Fibroblast of lung (primary cell): ENCODE data around the gene ERFL. TPM values are rescaled to one million over a fixed set of nuclear protein-coding genes. Genes with fewer than 3 reads are reported as not detected.

Experiments used
- DNase-seq, 2 donors: peaks; one replicate each; pipeline versions ENCODE4 v3.0.0 to v3.0.0-alpha.2; 2010; ENCODE audit warnings: low read depth in 2 of 2
- H2AFZ ChIP-seq: 2 replicates; pipeline ENCODE4 v1.5.1; 2012; ENCODE audit warnings: low read length, control low read depth, inconsistent platforms
- H3K27ac ChIP-seq: 2 replicates; pipeline ENCODE4 v1.5.1; 2011; ENCODE audit warnings: low read length, control low read depth; ENCODE audit not compliant: insufficient read depth
- H3K27me3 ChIP-seq: 2 replicates; pipeline ENCODE4 v1.5.1; 2011; ENCODE audit warnings: mild to moderate bottlenecking, low read length; ENCODE audit not compliant: control insufficient read depth, insufficient read depth
- H3K36me3 ChIP-seq: 2 replicates; pipeline ENCODE4 v1.5.1; 2011; ENCODE audit warnings: low read length; ENCODE audit not compliant: control insufficient read depth, insufficient read depth
- H3K4me1 ChIP-seq: 2 replicates; pipeline ENCODE4 v1.5.1; 2011; ENCODE audit warnings: low read length; ENCODE audit not compliant: control insufficient read depth, insufficient read depth; ENCODE audit errors: extremely low read depth
- H3K4me2 ChIP-seq: 2 replicates; pipeline ENCODE4 v1.5.1; 2011; ENCODE audit warnings: low read length, control low read depth; ENCODE audit not compliant: insufficient read depth; ENCODE audit errors: extremely low read depth
- H3K4me3 ChIP-seq, 4 experiments: fragments of 200-600 bp in 1 of 4; sonication (generic) in 1 of 4; replicated peaks in 1 of 4; 2 replicates each; pipeline ENCODE4 v1.5.1; 2011 to 2016; ENCODE audit warnings: low read length in 4 of 4, low read depth in 3 of 4, mild to moderate bottlenecking in 3 of 4, control low read depth in 2 of 4, inconsistent platforms in 1 of 4, mixed read lengths in 1 of 4; ENCODE audit not compliant: insufficient read depth in 1 of 4; ENCODE audit errors: control extremely low read depth in 1 of 4
- H3K79me2 ChIP-seq: 2 replicates; pipeline ENCODE4 v1.5.1; 2012; ENCODE audit warnings: mild to moderate bottlenecking, low read length, inconsistent platforms; ENCODE audit not compliant: control insufficient read depth, insufficient read depth
- H3K9ac ChIP-seq: 2 replicates; pipeline ENCODE4 v1.5.1; 2011; ENCODE audit warnings: mild to moderate bottlenecking, low read length, control low read depth; ENCODE audit not compliant: insufficient read depth
- H3K9me3 ChIP-seq: 2 replicates; pipeline ENCODE4 v1.5.1; 2012; ENCODE audit warnings: low read depth, low read length; ENCODE audit not compliant: control insufficient read depth, insufficient read depth
- H4K20me1 ChIP-seq: 2 replicates; pipeline ENCODE4 v1.5.1; 2011; ENCODE audit warnings: low read length; ENCODE audit not compliant: control insufficient read depth, insufficient read depth; ENCODE audit errors: extremely low read depth
- EZH2 ChIP-seq: IDR thresholded peaks from 2 replicates; pipeline ENCODE4 v1.5.1; 2012; ENCODE audit warnings: low read length, control low read depth, mild to moderate bottlenecking; ENCODE audit errors: missing control alignments
- polyA plus RNA-seq, 2 donors: library from polyadenylated mRNA; depleted of rRNA in 1 of 2; stranded (reverse) in 1 of 2; unstranded in 1 of 2; fragments of >200 nt; gene quantifications; 2 replicates each; pipeline ENCODE4 v1.2.1, GENCODE V29; 2011 to 2012; ENCODE audit warnings: missing spikeins in 1 of 2
- total RNA-seq: library from RNA; depleted of rRNA; stranded (reverse); fragments of >200 nt; gene quantifications from 2 replicates; pipeline ENCODE4 v1.2.1, GENCODE V29; 2014
- TF ChIP-seq, protein P1 (sequence below), 2 donors: IDR thresholded peaks in 1 of 2; conservative IDR thresholded peaks in 1 of 2; 1 replicate in 1 of 2; 2 replicates in 1 of 2; pipeline ENCODE4 v1.5.1; 2011 to 2012; ENCODE audit warnings: low read length in 2 of 2, control low read depth in 1 of 2, inconsistent platforms in 1 of 2, low read depth in 1 of 2, mild to moderate bottlenecking in 1 of 2

ERFL gene
- total and polyA plus RNA-seq, 2 donors (not counting 1 experiment from before 2014, with no cell fraction given): under 0.01 to 0.03 TPM

DNA sequence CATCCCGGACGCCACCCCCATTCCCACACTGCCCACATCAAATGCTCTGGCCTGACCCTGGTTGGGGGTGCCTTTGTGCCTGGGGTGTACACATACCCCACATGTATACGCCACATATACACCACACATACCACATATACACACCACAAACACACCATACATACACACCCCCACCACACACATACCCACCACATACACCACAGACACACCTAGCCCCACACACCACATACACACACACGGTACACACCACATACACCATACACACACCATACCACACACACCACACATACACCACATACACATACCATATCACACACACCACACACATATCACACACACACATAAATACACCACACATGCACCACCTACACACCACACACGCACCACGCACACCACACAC lies 10.2 kb downstream of the ERFL start:
- DNase-seq: no peak
- no peaks in the 10 kb centered on the region for H4K20me1 ChIP-seq
- no peak overlapping the region for H3K27ac ChIP-seq

DNA sequence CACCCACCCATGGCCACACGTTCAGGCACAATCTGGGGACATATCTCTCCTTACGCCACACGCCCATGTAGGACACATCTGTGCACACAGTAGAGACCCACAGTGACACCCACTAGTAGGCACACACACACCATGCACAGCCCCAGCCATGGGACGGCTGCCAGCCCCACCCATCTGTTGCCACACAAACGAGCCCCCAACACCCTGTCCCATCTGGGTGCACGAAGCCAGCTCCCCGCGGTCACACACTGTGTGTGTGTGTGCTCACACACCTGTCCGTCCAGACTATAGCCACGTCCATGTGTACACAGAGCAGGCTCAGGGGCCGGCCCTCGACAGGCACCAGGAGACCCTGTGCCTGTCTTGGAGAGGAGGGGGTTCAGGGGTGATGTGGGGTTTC lies 10.6 kb downstream of the ERFL start:
- Histone ChIP-seq H3K9me3 (no peaks in the 10 kb centered on the region), H3K4me2 (no peak overlapping the region), H3K4me1 (no peaks in the 10 kb centered on the region), H3K4me3 (no peak overlapping the region), H3K36me3 (no peaks in the 10 kb centered on the region), H4K20me1 (no peaks in the 10 kb centered on the region), H3K27ac (no peak overlapping the region), H3K9ac (no peak overlapping the region), H3K27me3 (peaks cover 54% of the 10 kb centered on the region), H3K79me2 (no peaks in the 10 kb centered on the region), H2AFZ (no peak overlapping the region)
- no peak for TF ChIP-seq EZH2
- TF ChIP-seq, protein P1, sequence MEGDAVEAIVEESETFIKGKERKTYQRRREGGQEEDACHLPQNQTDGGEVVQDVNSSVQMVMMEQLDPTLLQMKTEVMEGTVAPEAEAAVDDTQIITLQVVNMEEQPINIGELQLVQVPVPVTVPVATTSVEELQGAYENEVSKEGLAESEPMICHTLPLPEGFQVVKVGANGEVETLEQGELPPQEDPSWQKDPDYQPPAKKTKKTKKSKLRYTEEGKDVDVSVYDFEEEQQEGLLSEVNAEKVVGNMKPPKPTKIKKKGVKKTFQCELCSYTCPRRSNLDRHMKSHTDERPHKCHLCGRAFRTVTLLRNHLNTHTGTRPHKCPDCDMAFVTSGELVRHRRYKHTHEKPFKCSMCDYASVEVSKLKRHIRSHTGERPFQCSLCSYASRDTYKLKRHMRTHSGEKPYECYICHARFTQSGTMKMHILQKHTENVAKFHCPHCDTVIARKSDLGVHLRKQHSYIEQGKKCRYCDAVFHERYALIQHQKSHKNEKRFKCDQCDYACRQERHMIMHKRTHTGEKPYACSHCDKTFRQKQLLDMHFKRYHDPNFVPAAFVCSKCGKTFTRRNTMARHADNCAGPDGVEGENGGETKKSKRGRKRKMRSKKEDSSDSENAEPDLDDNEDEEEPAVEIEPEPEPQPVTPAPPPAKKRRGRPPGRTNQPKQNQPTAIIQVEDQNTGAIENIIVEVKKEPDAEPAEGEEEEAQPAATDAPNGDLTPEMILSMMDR (conservative IDR thresholded peaks at IDR 0.05 in 1 of 2, IDR thresholded peaks at IDR 0.05 in 1 of 2; ENCODE audit: low read depth in 1 of 2, low read length in 2 of 2): no peak
- no peak for DNase-seq

More for the DNA sequence above, 10.2 kb downstream of the ERFL start:
- TF ChIP-seq EZH2: no peak
- TF ChIP-seq, protein P1 (conservative IDR thresholded peaks at IDR 0.05 in 1 of 2, IDR thresholded peaks at IDR 0.05 in 1 of 2; ENCODE audit: low read depth in 1 of 2, low read length in 2 of 2): no peak
- Histone ChIP-seq H3K36me3 (no peaks in the 10 kb centered on the region), H3K9me3 (no peaks in the 10 kb centered on the region), H2AFZ (no peak overlapping the region), H3K4me2 (no peak overlapping the region), H3K27me3 (peaks cover 58% of the 10 kb centered on the region), H3K4me1 (no peaks in the 10 kb centered on the region), H3K4me3 (no peak overlapping the region), H3K9ac (no peak overlapping the region), H3K79me2 (no peaks in the 10 kb centered on the region)

DNA sequence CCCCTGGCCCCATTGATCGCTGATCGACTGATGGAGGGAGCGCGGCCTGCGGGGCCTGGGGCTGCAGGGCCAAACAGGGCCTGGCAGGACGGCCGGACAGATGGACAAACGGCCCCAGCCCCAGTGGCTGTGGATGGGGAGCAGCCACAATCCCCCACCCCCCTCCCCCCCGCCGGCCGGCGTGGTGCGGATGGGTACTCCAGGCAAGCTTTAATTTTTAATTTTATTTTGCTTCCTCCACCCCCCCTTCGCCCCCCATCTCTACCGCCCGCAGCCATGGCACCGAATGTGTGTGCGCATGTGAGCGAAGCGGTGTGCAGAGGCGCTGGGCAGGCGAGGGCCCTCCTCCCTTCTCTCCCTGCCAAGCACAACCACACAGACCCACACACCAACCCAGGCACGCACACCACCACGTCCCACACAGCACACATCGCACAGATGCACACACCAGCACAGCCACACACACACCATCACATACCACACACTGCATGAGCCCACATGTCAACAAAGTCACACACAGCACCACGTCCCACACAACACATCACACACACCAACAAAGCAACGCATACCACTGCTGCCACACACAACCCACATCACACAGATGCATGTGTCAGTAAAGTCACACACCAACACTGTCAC lies 12.4 kb downstream of the ERFL start:
- H3K79me2 ChIP-seq: no peaks in the 10 kb centered on the region
- H3K4me1 ChIP-seq: no peaks in the 10 kb centered on the region
- peaks cover 58% of the 10 kb centered on the region for H3K27me3 ChIP-seq
- no peak overlapping the region for H3K4me3 ChIP-seq
- H3K4me2 ChIP-seq: no peak overlapping the region
- no peaks in the 10 kb centered on the region for H3K9me3 ChIP-seq
- no peaks in the 10 kb centered on the region for H4K20me1 ChIP-seq
- no peak overlapping the region for H2AFZ ChIP-seq
- H3K36me3 ChIP-seq: no peaks in the 10 kb centered on the region
- H3K27ac ChIP-seq: no peak overlapping the region
- no peak overlapping the region for H3K9ac ChIP-seq
- no peak for TF ChIP-seq EZH2
- TF ChIP-seq, protein P1 (conservative IDR thresholded peaks at IDR 0.05 in 1 of 2, IDR thresholded peaks at IDR 0.05 in 1 of 2; ENCODE audit: low read depth in 1 of 2, low read length in 2 of 2): no peak
- no peak for DNase-seq
